CD4-positive, alpha-beta T cell treated with Interferon gamma for 1 hour (primary cell): ENCODE results near the gene EID2B.

ENCODE experiments used
- DNase-seq: peaks from one replicate; pipeline ENCODE4 v3.0.0-alpha.2; 2020

EID2B gene, protein sequence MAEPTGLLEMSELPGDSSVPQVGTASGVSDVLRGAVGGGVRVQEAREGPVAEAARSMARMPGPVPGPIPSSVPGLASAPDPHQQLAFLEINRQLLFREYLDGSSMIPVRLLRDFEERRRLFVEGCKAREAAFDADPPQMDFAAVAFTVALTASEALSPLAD

DNA sequence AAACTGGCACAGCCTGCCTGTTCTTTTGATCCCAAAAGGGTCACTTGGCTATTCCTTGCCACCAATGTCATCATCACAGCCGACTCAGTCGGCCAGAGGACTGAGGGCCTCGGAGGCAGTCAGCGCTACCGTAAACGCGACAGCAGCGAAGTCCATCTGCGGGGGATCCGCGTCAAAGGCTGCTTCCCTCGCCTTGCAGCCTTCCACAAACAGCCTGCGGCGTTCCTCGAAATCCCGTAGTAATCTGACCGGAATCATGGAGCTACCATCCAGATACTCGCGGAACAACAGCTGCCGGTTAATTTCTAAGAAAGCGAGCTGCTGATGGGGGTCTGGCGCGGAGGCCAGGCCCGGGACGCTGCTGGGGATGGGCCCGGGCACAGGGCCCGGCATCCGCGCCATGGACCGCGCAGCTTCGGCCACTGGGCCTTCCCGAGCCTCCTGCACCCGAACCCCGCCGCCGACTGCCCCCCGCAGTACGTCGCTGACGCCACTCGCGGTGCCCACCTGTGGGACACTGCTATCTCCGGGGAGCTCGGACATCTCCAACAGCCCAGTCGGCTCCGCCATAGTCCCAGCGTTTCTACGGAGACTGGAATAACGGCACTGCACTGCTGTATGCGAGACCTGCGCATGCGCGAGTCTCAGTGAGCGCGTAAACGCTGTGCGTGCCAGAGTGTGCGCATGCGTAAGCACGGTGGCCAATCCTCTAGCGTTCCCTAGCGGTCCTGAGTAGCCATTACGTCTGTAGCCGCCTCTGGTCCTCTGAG is at the start of gene EID2B:
Gene EID2B (minus strand): TSS at position 620 of the 770 bp plus-strand sequence. CDS start 50 bp downstream, at position 570.
- peak; percentile 94 for DNase-seq

DNA sequence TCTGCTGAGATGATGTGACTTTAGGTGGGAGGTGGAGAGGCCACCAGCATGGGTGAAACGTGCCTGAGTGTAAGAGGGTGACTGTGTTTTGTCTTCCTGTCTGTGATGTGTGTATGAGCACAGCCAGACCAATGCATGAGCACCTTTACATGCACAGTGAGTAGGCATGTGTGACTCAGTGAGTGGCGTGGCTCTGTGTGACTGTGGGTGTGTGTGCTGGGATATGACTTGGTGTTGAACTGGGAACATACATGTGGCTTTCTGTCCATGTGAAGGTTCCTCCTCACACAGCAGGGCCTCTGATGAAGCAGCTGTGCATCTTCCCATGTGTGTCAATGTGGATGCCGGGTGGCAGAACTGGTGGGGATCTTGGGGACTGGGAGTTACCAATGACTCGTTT is 49.8 kb upstream of the EID2B start:
- no peak for DNase-seq

DNA sequence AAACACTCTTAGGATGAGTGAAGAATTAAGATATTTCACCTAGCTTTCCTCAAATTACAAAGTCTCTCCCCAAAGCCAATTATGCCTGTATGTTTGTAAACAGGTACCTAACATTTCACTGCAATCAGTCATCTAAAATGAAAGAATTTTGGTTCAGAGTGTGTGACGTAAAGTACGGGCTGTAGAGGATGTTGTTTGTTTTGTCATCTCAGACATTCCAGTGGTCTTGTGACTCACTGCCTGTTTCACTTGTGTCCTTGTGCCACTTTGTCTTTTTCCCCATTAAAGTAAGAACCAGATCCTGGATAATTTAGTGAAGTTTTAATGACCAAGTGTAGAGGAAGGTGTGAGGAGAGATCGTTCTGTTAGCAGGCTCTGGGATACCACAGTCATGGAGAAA is 36.0 kb upstream of the EID2B start:
- no peak for DNase-seq

DNA sequence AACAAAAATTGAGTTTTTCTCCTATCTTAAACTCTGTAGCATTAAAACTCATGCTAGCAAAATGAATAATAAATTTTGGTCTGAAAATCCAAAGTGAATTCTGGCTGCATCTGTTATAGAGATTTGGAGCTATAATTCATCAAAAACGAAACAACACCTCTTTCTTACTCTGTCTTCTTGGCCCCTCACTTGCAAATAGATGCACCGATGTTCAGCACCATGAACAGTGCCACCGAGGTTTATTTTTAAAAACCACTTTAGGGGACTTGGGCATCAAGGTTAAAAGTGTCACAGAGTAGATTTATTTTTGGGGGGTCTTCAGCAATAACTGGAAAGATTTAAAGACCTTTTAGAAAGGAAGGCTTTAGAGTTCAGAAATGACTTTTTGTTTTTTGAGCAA is 33.4 kb upstream of the EID2B start:
- no peak for DNase-seq

DNA sequence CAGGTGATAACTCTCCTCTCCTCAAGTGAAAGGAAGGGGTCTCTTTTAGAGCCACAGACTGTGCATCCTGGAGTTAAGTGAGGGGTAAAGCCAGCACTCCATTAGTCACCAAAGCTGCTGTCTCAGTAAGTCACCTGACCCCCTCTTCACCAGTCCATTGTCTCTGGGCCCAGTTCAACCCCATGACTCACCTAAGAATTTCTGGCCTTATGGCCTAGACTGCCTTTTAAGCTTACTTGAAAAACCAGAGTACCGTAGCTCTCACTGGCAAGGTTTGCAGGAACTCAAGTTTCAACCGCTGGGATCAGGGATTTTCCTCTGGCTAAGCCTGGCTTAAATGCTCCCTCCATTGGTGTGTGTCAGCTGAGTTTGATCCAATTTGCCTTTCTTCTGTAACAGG is 30.8 kb upstream of the EID2B start:
- DNase-seq = no peak

DNA sequence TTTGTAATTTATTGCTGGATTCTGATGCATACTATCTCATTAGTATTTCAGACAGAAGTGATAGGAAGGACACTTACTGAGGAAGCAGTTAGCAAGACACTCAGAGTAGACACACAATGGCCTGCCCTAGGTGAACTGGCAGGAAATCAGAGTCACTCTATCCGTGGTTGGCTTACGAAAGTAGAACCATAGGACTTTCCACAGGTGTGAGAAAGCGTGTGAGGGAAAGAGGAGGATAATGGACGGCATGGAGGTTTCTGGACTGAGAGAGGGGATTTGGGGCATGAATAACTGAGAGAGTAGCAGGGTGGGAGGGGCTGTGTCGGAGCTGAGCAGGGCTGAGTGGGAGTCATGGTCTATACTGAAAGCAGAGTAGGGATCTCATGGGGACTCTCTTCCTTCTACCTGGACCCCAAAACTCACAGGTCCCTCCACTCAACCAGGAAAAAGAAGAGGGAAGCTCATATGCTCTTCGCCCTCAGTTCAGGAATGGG is 26.0 kb upstream of the EID2B start:
- no peak for DNase-seq

DNA sequence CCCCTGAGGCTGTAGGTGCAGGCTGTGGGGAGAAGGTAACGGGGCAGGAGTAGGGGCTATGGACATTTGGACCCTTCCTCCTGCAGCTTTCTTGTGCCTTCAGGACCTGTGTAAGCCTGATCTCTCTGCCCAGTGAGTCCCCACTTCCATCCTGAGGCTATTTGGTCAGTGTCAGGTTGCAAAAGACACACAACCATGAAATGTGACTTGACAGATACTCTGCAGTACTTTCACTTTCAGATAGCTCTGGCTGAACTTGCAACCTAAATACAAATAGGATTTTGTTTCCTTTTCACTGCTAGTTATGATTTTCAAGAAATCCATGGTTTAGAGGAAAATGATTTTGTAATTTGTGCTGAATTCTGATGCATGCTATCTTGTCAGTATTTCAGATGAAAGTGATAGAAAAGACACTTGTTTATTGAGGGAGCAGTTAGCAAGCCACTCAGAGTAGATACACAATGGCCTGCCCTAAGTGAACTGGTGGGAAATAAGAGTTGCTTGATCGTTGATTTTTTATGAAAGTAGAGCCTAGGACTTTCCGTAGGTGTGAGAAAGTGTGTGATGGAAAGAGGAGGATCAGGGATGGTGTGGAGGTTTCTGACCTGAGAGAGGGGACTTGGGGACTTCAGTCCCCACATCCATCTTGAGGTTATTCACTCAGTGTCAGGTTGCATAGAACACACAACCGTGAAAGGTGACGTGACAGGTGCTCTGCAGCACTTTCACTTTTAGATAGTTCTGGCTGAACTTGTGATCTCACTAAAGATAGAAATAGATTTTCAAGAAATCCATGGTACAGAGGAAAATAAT is 25.4 kb upstream of the EID2B start:
- no peak for DNase-seq

DNA sequence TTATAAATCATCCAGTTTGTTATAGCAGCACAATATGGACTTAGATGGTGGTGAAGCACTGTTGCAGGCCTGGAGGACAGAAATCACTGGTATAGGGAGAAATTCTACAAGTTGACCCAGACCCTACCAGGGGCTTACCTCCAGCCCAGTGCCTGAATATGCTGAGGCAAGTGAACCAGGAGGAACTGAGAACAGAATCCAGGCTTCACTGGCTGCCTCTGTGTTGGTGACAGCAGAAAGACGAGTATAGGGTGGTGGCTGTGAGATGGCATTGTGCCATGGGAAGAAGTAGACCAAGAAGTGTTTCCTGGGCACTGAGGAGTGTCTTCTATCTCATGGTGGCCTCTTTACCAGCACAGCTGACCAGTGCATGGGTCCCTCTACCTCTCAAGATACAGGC is 23.2 kb upstream of the EID2B start:
- no peak for DNase-seq

DNA sequence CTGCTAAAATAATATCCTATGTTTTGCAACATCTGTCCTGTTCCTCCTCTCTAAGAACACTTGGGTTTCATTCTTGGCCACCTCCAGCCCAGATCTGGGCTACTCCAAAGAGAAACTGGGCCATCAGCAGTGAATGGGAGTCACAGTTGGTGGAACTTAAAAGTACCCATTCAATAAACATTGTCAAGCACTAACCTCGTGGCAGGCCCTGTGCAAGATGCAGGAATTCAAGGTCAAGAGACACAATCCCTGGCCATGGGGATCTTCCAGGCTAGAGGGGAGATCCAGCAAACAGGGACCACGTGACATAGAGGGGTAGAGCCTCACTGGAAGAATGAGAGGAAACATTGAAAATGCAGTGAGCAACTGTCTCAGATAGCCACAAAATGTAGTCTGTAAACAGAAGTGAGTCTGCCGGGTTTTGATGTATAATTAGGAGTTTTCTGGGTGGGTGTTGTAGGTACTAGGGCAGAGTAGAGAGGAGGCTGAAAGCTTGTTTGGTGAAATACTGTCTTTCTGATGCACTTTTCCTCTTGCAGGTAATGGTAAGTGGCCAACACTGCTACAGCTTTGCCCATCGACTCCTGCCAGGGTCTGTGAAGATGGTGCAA is 22.2 kb upstream of the EID2B start:
- no peak for DNase-seq

DNA sequence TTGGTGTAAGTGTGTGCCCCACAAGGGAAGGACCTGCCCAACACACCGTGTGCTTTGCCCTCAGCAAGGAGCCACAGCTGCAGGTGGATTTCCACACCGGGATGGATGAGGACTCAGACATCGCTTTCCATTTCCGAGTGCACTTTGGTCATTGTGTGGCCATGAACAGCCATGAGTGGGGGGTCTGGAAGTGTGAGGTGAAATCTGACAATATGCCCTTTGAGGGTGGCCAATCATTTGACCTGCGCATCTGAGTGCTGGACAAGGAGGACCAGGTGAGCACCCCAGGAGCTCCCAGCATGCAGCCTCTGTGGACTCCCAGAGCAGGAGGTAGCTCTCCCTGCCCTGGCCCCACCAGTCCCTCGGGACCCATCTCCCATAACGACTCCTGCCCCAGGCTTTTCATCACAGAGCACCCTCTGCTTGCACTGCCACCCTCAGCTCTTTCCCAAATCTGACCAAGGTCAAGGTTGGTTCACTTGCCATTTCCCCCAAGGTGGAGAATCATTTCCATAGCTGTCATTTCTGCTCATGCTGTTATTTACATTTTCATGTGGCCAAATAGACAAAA is 20.5 kb upstream of the EID2B start:
- DNase-seq = no peak

DNA sequence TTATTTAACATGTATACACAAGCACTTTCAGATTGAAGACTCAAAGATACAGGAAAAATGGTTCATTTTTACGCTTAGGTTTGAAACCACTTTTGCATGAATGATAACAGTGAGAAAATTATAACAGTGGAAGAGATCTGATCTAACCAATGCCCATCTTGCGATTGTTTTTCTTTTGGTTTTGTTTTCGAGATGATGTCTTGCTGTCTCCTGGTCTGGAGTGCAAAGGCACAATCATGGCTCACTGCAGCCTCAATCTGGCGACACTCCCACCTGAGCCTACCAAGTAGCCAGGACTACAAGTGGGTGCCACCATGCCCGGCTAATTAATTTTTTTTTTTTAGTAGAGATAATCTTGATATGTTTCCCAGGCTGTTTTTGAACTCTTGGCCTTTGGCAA is 17.5 kb upstream of the EID2B start:
- no peak for DNase-seq

DNA sequence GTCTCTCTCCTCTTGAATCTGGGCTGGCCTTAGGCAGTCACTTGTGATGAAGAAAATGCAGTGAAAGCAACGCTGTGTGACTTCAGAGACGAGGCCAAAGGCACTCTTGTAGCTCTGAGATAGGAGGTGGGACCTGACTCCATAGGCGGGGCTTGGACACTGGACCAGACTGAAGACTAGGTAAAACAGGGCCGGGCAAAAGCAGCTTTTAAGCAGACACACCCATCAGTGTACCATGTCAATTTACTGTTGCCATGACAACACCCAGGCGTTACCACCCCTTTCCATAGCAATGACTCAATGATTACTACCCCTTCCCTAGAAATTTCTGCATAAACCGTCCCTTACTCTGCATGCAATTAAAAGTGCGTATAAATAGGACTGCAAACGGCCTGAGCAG is 13.9 kb upstream of the EID2B start:
- DNase-seq = no peak

DNA sequence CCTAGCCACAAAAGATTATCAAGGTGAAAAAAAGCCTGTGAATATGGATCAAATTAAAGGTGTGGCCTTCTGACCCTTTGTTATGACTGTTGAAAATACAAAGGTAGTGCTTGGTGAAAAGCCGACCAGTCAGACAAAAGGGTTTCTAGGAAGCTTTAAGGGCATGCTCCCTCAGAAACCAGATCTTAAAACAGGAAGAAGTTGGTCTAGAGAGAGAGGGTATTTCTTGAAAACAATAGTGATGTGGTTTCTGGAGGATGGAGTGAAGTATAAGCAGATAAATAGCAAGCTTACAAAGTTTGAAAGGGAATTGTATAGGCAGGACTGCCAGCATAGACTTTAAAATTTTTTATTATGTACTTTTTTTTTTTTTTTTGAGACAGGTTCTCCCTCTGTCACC is 12.3 kb upstream of the EID2B start:
- no peak for DNase-seq

DNA sequence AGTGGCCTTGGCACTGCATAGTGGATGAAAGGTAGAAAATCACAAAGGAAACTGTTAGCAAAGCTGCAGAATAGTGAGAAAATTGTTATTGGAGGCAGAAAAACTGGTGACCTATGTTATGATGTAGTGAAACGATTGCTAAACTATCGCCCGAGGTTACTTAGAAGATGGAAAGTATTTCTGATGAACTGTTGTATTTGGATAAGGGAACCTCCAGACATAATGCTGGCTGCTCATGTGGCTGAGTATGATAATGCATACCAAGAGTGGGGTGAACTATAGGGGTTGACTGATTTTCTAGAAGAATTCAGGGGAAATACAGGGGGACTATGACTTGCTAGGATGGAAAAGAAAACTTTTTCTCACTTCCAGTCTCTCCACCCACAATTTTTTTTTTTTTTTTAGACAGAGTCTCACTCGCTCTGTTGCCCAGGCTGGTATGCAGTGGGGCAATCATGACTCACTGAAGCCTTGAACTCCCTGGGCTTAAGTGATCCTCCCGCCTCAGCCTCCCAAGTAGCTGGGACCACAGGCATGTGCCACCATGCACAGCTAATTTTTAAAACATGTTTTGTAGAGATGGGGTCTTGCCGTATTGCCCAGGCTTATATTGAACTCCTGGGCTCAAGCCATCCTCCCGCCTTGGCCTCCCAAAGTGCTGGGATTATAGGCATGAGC is 11.7 kb upstream of the EID2B start:
- no peak for DNase-seq

DNA sequence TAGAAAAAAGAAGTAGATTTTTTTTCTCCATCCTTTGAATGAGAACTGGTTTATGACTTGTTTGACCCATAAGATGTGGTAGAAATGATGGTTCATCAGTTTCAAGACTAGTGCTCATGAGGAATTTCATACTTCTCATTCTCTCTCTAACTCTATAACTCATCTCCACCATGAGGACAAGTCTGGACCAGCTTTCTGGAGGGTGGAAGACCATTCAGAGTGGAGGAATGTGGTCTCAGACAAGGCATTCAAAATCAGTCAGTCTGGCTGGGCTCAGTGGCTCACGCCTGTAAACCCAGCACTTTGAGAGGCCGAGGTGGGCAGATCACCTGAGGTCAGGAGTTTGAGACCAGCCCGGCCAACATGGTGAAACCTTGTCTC is 10.8 kb upstream of the EID2B start:
- DNase-seq = no peak

DNA sequence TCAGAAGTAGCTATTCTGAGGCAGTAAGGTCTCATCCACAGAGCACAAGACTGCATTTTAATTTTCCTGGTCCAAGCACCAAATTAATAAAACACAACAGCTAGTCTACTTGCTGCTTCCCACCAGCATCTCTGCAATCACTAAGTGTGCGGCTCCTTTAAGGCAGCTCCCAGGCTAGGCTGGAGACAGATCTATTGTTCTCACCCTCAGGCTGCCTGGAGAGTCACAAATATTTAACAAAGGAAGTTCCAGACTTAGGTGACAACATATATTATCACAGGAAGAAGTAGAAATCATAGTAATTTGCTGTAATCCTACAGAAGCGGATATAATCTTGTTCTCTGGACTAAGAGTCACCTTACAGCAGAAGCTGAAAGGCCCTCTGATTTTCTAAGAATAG is 9.6 kb upstream of the EID2B start:
- DNase-seq = no peak

DNA sequence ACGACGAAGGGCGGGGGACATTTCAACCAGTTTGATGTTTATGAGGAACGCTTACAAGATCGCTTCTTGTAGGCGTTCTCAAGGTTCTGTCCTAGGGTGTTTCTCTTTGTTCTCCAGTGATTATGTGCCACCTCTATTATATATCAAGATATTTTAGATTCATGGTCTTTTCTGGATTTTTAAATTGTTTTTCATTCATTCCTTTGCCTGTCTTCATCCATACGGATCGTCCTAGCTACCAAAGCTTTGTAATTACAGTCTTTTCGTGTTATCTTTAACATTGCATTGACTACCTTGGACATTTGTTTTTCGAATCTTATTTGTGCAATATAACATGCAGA is 7.7 kb upstream of the EID2B start:
- no peak for DNase-seq

DNA sequence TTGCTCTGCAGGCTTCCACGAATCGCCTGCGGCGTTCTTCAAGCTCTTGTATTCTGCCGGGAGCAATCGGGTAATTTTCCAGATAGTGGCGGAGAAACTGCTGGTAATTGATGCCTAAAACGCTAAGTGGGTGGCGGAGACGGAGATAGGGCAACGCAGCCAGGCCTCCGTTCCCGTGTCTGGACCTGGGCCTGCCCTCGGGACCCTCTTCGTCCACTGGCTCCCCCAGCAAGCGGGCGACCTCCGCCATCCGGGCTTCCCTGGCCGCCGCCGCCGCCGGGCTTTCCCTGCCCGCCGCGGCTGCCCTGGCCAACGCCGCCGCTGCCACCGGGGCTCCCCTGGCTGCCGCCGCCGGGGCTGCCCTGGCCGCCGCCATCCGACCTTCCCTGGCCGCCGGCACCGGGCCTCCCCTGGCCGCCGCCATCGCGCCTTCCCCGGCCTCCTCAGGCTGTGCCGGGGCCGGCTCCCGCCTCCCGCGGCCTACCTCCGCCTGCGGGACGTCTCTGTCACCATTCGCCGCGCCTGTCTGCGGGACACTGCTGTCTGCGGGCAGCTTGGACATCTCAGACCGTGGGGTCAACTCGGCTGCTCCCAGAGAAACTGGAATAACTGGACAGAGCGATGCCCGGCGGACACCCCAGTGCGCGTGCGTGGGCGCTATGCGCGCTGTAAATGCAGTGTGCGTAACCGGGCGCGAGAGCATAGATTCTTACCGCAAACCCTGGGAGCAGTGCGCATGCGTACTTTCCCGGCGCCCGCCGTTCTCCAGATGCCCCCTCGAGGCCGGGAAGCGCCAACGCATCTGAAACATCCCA is 7.1 kb upstream of the EID2B start, which contains the start of gene EID2:
Gene EID2 (minus strand): TSS at position 644 of the 815 bp plus-strand sequence. CDS start 82 bp downstream, at position 562.
- DNase-seq = peak; percentile 93

DNA sequence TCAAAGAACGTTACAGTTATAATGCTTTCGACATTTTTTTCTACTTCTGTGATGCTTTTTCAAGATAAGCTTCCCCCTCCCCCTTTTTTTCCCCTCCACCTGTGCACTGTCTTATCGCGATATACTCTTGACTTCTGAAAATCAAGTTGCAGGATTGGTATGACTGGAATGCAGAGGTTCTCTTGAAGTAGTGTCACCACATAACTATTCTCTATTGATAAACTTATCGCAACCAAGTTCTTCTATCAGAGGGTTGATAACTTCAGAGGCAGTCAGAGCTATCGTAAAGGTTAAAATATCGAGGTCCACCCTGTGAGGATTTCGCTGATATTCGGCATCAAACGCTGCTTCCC is 6.5 kb upstream of the EID2B start:
- no peak for DNase-seq

DNA sequence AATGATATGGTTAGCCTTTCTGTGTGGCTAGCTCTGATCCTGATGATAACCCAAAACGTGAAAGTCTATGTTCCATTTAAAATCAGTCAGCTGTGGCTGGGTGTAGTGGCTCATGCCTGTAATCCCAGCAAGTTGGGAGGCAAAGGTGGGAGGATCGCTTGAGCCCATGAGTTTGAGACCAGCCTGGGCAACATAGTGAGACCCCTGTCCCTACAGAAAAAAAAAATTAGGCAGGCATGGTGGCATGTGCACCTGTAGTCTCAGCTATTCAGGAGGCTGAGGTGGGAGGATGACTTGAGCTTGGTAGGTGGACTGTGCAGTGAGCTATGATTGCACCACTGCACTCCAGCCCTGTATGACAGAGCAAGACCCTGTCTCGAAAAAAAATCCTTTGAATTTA is 1.1 kb upstream of the EID2B start:
- DNase-seq = no peak

DNA sequence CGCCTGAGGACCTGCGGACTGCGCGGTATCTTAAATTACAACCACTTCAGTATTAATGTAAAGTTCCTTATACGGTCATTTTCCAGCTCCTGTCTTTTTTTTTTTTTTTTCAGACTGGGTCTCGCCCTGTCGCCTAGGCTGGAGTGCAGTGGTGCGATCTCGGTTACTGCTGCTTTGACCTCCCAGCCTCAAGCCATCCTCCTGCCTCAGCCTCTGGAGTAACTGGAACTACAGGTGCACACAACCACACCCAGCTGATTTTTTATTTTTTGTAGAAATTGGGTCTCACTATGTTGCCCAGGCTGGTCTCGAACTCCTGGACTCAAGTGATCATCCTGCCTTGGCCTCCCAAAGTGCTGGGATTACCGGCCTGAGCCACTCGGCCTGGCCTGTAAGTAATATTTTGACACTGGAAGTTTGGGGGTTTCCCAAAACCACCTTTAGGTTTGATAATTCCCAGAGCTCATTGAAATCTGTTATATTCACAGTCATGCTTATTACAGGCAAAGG is 406 bp upstream of the EID2B start:
- DNase-seq = no peak

DNA sequence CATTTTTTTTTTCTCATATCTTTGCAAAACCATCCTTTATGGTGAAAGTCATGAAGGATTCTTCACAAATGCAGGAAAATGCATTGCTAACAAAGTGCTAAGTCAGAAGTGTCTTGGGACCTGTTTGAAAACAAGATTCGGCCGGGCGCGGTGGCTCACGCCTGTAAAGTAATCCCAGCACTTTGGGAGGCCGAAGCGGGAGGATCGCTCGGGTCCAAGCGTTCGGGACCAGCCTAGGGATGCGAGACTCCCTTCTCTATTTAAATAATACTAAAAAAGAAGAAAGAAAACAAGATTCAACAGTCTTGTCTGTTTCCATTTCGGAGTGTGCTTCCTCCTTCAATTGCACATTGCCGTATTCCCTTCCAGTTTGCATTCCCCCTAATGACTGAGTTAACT is 819 bp downstream of the EID2B start:
- no peak for DNase-seq
